ENCODE results near the gene PRDM16.

Gene PRDM16

GRCh38 chr1:3426956-3427535 is 358.0 kb downstream of the PRDM16 start:
- no peaks in the 10 kb centered on the region for H3K36me3 ChIP-seq (ENCODE audit: control insufficient read depth in 2 of 2, insufficient read depth in 2 of 2, low read length in 2 of 2)
- no peak overlapping the region for H3K9ac ChIP-seq (ENCODE audit: low read depth in 1 of 2, low read length in 2 of 2)
- no peak overlapping the region for H3K4me3 ChIP-seq (ENCODE audit: low read length in 2 of 2)
- no peaks in the 10 kb centered on the region for H3K9me3 ChIP-seq (ENCODE audit: control insufficient read depth in 2 of 2, low read length in 2 of 2)
- peaks cover 14 to 21% of the 10 kb centered on the region in 2 donors for H3K4me1 ChIP-seq (ENCODE audit: control insufficient read depth in 2 of 2, insufficient read depth in 2 of 2, low read length in 2 of 2)
- no peaks in the 10 kb centered on the region for H3K27me3 ChIP-seq (ENCODE audit: control insufficient read depth in 2 of 2, insufficient read depth in 2 of 2, low read length in 2 of 2)
- no peak overlapping the region for H3K27ac ChIP-seq (ENCODE audit: low read depth in 2 of 2, low read length in 2 of 2)

- no peak overlapping the region for H3K27ac ChIP-seq (ENCODE audit: low read depth in 2 of 2, low read length in 2 of 2)
- H3K4me3 ChIP-seq (ENCODE audit: low read length in 2 of 2) = no peak overlapping the region
- H3K4me1 ChIP-seq (ENCODE audit: control insufficient read depth in 2 of 2, insufficient read depth in 2 of 2, low read length in 2 of 2) = peaks cover 11 to 18% of the 10 kb centered on the region in 2 donors
- no peak overlapping the region for H3K9ac ChIP-seq (ENCODE audit: low read depth in 1 of 2, low read length in 2 of 2)
- no peaks in the 10 kb centered on the region for H3K36me3 ChIP-seq (ENCODE audit: control insufficient read depth in 2 of 2, insufficient read depth in 2 of 2, low read length in 2 of 2)
- no peaks in the 10 kb centered on the region for H3K27me3 ChIP-seq (ENCODE audit: control insufficient read depth in 2 of 2, insufficient read depth in 2 of 2, low read length in 2 of 2)
- H3K9me3 ChIP-seq (ENCODE audit: control insufficient read depth in 2 of 2, low read length in 2 of 2) = no peaks in the 10 kb centered on the region
Observed at GRCh38 chr1:3427711-3428704, 359.0 kb downstream of the PRDM16 start.

GRCh38 chr1:3428899-3429298 is 359.9 kb downstream of the PRDM16 start:
- no peak overlapping the region for H3K27ac ChIP-seq (ENCODE audit: low read depth in 2 of 2, low read length in 2 of 2)
- no peaks in the 10 kb centered on the region for H3K27me3 ChIP-seq (ENCODE audit: control insufficient read depth in 2 of 2, insufficient read depth in 2 of 2, low read length in 2 of 2)
- peaks cover 5 to 9% of the 10 kb centered on the region in 2 donors for H3K4me1 ChIP-seq (ENCODE audit: control insufficient read depth in 2 of 2, insufficient read depth in 2 of 2, low read length in 2 of 2)
- no peak overlapping the region for H3K9ac ChIP-seq (ENCODE audit: low read depth in 1 of 2, low read length in 2 of 2)
- H3K9me3 ChIP-seq (ENCODE audit: control insufficient read depth in 2 of 2, low read length in 2 of 2) = no peaks in the 10 kb centered on the region
- H3K36me3 ChIP-seq (ENCODE audit: control insufficient read depth in 2 of 2, insufficient read depth in 2 of 2, low read length in 2 of 2) = no peaks in the 10 kb centered on the region
- no peak overlapping the region for H3K4me3 ChIP-seq (ENCODE audit: low read length in 2 of 2)

DNA sequence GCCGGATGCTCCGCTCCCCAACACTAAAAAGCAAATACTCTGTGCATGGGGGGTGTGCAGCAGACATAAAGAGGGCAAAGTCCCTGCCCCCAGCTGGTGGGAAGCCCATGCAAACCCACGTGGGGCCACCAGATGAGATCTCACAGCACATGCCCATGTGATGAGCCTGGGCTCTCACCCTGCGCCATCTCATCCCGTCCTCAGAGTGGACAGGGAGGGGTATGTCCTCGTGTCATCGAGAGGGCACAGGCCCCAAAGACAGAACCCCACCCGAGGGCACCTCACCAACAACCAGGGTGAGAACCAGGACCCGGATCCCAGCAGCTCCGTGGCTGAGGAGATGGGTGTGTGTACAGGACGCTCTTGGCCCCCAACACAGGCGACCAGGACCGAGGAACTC is 360.3 kb downstream of the PRDM16 start:
- H3K4me1 ChIP-seq (ENCODE audit: control insufficient read depth in 2 of 2, insufficient read depth in 2 of 2, low read length in 2 of 2) = peaks cover 5% of the 10 kb centered on the region in 2 donors
- H3K9ac ChIP-seq (ENCODE audit: low read depth in 1 of 2, low read length in 2 of 2) = no peak overlapping the region
- no peaks in the 10 kb centered on the region for H3K9me3 ChIP-seq (ENCODE audit: control insufficient read depth in 2 of 2, low read length in 2 of 2)
- no peak overlapping the region for H3K27ac ChIP-seq (ENCODE audit: low read depth in 2 of 2, low read length in 2 of 2)
- no peaks in the 10 kb centered on the region for H3K27me3 ChIP-seq (ENCODE audit: control insufficient read depth in 2 of 2, insufficient read depth in 2 of 2, low read length in 2 of 2)
- H3K36me3 ChIP-seq (ENCODE audit: control insufficient read depth in 2 of 2, insufficient read depth in 2 of 2, low read length in 2 of 2) = no peaks in the 10 kb centered on the region
- H3K4me3 ChIP-seq (ENCODE audit: low read length in 2 of 2) = no peak overlapping the region

DNA sequence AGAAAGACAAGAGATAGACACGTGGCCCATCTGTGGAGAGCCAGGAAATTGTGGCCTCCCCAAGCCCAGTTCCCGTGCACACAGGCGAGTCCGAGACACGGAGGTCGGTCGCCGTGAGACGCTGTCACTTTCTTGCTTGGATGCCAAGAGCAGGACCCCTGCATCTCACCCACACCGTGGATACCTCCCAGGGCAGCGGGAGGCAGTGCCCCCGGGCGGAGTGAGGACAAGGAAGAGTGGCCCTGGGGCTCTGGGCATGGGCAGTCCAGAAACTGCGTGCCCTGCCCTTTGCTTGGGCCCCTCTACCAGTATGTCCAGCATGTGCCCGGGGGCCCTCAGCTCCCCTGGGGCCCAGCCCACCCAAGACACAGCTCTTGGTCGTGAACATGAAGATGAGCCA is 360.8 kb downstream of the PRDM16 start:
- H3K9me3 ChIP-seq (ENCODE audit: control insufficient read depth in 2 of 2, low read length in 2 of 2) = no peaks in the 10 kb centered on the region
- no peaks in the 10 kb centered on the region for H3K36me3 ChIP-seq (ENCODE audit: control insufficient read depth in 2 of 2, insufficient read depth in 2 of 2, low read length in 2 of 2)
- H3K4me3 ChIP-seq (ENCODE audit: low read length in 2 of 2) = no peak overlapping the region
- H3K9ac ChIP-seq (ENCODE audit: low read depth in 1 of 2, low read length in 2 of 2) = no peak overlapping the region
- peaks cover under 1 to 1% of the 10 kb centered on the region in 2 donors for H3K4me1 ChIP-seq (ENCODE audit: control insufficient read depth in 2 of 2, insufficient read depth in 2 of 2, low read length in 2 of 2)
- H3K27ac ChIP-seq (ENCODE audit: low read depth in 2 of 2, low read length in 2 of 2) = no peak overlapping the region
- H3K27me3 ChIP-seq (ENCODE audit: control insufficient read depth in 2 of 2, insufficient read depth in 2 of 2, low read length in 2 of 2) = no peaks in the 10 kb centered on the region

GRCh38 chr1:3430406-3430805 is 361.4 kb downstream of the PRDM16 start:
- no peaks in the 10 kb centered on the region for H3K27me3 ChIP-seq (ENCODE audit: control insufficient read depth in 2 of 2, insufficient read depth in 2 of 2, low read length in 2 of 2)
- no peak overlapping the region for H3K27ac ChIP-seq (ENCODE audit: low read depth in 2 of 2, low read length in 2 of 2)
- H3K4me1 ChIP-seq (ENCODE audit: control insufficient read depth in 2 of 2, insufficient read depth in 2 of 2, low read length in 2 of 2) = no peaks in the 10 kb centered on the region
- H3K9ac ChIP-seq (ENCODE audit: low read depth in 1 of 2, low read length in 2 of 2) = no peak overlapping the region
- H3K9me3 ChIP-seq (ENCODE audit: control insufficient read depth in 2 of 2, low read length in 2 of 2) = no peaks in the 10 kb centered on the region
- H3K4me3 ChIP-seq (ENCODE audit: low read length in 2 of 2) = no peak overlapping the region
- H3K36me3 ChIP-seq (ENCODE audit: control insufficient read depth in 2 of 2, insufficient read depth in 2 of 2, low read length in 2 of 2) = no peaks in the 10 kb centered on the region

DNA sequence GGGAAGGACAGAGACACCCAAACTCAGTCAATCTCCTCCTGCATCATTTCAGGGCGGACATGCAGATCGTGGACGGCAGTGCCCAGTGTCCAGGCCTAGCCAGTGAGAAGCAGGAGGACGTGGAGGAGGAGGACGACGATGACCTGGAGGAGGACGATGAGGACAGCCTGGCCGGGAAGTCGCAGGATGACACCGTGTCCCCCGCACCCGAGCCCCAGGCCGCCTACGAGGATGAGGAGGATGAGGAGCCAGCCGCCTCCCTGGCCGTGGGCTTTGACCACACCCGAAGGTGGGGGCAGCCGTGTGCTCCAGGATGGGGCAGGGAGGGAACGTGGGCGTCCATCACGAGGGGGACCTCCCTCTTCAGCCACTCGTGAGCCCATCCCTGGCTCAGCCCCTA is 361.8 kb downstream of the PRDM16 start:
- Histone ChIP-seq H3K9ac (ENCODE audit: low read depth in 1 of 2, low read length in 2 of 2) (no peak overlapping the region), H3K27me3 (ENCODE audit: control insufficient read depth in 2 of 2, insufficient read depth in 2 of 2, low read length in 2 of 2) (no peaks in the 10 kb centered on the region), H3K4me1 (ENCODE audit: control insufficient read depth in 2 of 2, insufficient read depth in 2 of 2, low read length in 2 of 2) (no peaks in the 10 kb centered on the region), H3K36me3 (ENCODE audit: control insufficient read depth in 2 of 2, insufficient read depth in 2 of 2, low read length in 2 of 2) (no peaks in the 10 kb centered on the region), H3K27ac (ENCODE audit: low read depth in 2 of 2, low read length in 2 of 2) (no peak overlapping the region), H3K4me3 (ENCODE audit: low read length in 2 of 2) (no peak overlapping the region), H3K9me3 (ENCODE audit: control insufficient read depth in 2 of 2, low read length in 2 of 2) (no peaks in the 10 kb centered on the region)

- Histone ChIP-seq H3K36me3 (ENCODE audit: control insufficient read depth in 2 of 2, insufficient read depth in 2 of 2, low read length in 2 of 2) (no peaks in the 10 kb centered on the region), H3K27me3 (ENCODE audit: control insufficient read depth in 2 of 2, insufficient read depth in 2 of 2, low read length in 2 of 2) (no peaks in the 10 kb centered on the region), H3K9ac (ENCODE audit: low read depth in 1 of 2, low read length in 2 of 2) (no peak overlapping the region), H3K4me1 (ENCODE audit: control insufficient read depth in 2 of 2, insufficient read depth in 2 of 2, low read length in 2 of 2) (no peaks in the 10 kb centered on the region), H3K9me3 (ENCODE audit: control insufficient read depth in 2 of 2, low read length in 2 of 2) (no peaks in the 10 kb centered on the region), H3K4me3 (ENCODE audit: low read length in 2 of 2) (no peak overlapping the region), H3K27ac (ENCODE audit: low read depth in 2 of 2, low read length in 2 of 2) (no peak overlapping the region)
Observed at GRCh38 chr1:3431266-3431665, 362.3 kb downstream of the PRDM16 start.

- no peak overlapping the region for H3K27ac ChIP-seq (ENCODE audit: low read depth in 2 of 2, low read length in 2 of 2)
- no peaks in the 10 kb centered on the region for H3K9me3 ChIP-seq (ENCODE audit: control insufficient read depth in 2 of 2, low read length in 2 of 2)
- H3K9ac ChIP-seq (ENCODE audit: low read depth in 1 of 2, low read length in 2 of 2) = no peak overlapping the region
- H3K27me3 ChIP-seq (ENCODE audit: control insufficient read depth in 2 of 2, insufficient read depth in 2 of 2, low read length in 2 of 2) = no peaks in the 10 kb centered on the region
- no peaks in the 10 kb centered on the region for H3K4me1 ChIP-seq (ENCODE audit: control insufficient read depth in 2 of 2, insufficient read depth in 2 of 2, low read length in 2 of 2)
- no peak overlapping the region for H3K4me3 ChIP-seq (ENCODE audit: low read length in 2 of 2)
- H3K36me3 ChIP-seq (ENCODE audit: control insufficient read depth in 2 of 2, insufficient read depth in 2 of 2, low read length in 2 of 2) = no peaks in the 10 kb centered on the region
Observed at GRCh38 chr1:3431686-3432085, 362.7 kb downstream of the PRDM16 start.

GRCh38 chr1:3432306-3432705 is 363.3 kb downstream of the PRDM16 start:
- no peaks in the 10 kb centered on the region for H3K36me3 ChIP-seq (ENCODE audit: control insufficient read depth in 2 of 2, insufficient read depth in 2 of 2, low read length in 2 of 2)
- no peaks in the 10 kb centered on the region for H3K27me3 ChIP-seq (ENCODE audit: control insufficient read depth in 2 of 2, insufficient read depth in 2 of 2, low read length in 2 of 2)
- no peaks in the 10 kb centered on the region for H3K9me3 ChIP-seq (ENCODE audit: control insufficient read depth in 2 of 2, low read length in 2 of 2)
- H3K4me1 ChIP-seq (ENCODE audit: control insufficient read depth in 2 of 2, insufficient read depth in 2 of 2, low read length in 2 of 2) = no peaks in the 10 kb centered on the region
- H3K4me3 ChIP-seq (ENCODE audit: low read length in 2 of 2) = no peak overlapping the region
- no peak overlapping the region for H3K9ac ChIP-seq (ENCODE audit: low read depth in 1 of 2, low read length in 2 of 2)
- H3K27ac ChIP-seq (ENCODE audit: low read depth in 2 of 2, low read length in 2 of 2) = no peak overlapping the region

All from mucosa of rectum (tissue), 2 donors.